Adrenal gland (tissue), 12 donors: ENCODE measurements around the gene AMZ2. TPM values are rescaled to one million over a fixed set of nuclear protein-coding genes. Genes with fewer than 3 reads are reported as not detected.

Source experiments
- DNase-seq, 7 donors: peaks; one replicate each; pipeline ENCODE4 v3.0.0-alpha.2; 2019 to 2020
- H3K27ac ChIP-seq, 5 donors: fragments of 200-600 bp; sonication (generic) in 4 of 5; 1 replicate in 3 of 5; 2 replicates in 2 of 5; pipeline versions ENCODE4 v1.5.1 to v1.8.0; 2016 to 2020; ENCODE audit warnings: mild to moderate bottlenecking in 1 of 5
- H3K27me3 ChIP-seq: fragments of 200-600 bp; 2 replicates; pipeline ENCODE4 v1.8.0; 2021
- H3K36me3 ChIP-seq, 2 donors: fragments of 200-600 bp; replicated peaks in 1 of 2; 1 replicate in 1 of 2; 2 replicates in 1 of 2; pipeline versions ENCODE4 v1.5.1 to v1.8.0; 2018 to 2022
- H3K4me1 ChIP-seq, 2 donors: fragments of 200-600 bp; replicated peaks in 1 of 2; 1 replicate in 1 of 2; 2 replicates in 1 of 2; pipeline versions ENCODE4 v1.5.1 to v1.8.0; 2018 to 2021
- H3K4me3 ChIP-seq, 4 donors: fragments of 200-600 bp; sonication (generic) in 3 of 4; one replicate each; pipeline ENCODE4 v1.5.1; 2016 to 2018
- H3K9me3 ChIP-seq, 3 donors: fragments of 200-600 bp; sonication (generic) in 1 of 3; replicated peaks in 1 of 3; 1 replicate in 2 of 3; 2 replicates in 1 of 3; pipeline versions ENCODE4 v1.5.1 to v1.8.0; 2016 to 2021
- POLR2A ChIP-seq, 2 donors: fragments of 450-650 bp; IDR thresholded peaks; one replicate each; pipeline ENCODE4 v1.6.1; 2017; ENCODE audit warnings: antibody characterized with exemption in 2 of 2, mild to moderate bottlenecking in 2 of 2, moderate library complexity in 1 of 2
- WGBS, 4 donors: extraction: QIAGEN DNeasy Blood & Tissue Kit in 2 of 4; methylation state at CpG; one replicate each; pipeline versions ENCODE4 v1.1.5 to v1.1.7; 2013 to 2017; 5-methylcytosine and 5-hydroxymethylcytosine counted together
- intact Hi-C, 2 donors: fragments of 100-400 bp; cut with DNase I; formaldehyde crosslinking; loops; one replicate each; pipeline versions ENCODE4 v1.14.1 to v1.15.0; 2022 to 2023
- polyA plus RNA-seq, 3 donors: library from polyadenylated mRNA; stranded (reverse); fragments of 200-250 nt in 2 of 3; fragments of 350-450 nt in 1 of 3; fragmentation: Illumina TruSeq in 1 of 3; extraction: RNeasy Lipid Tissue Mini Kit (QIAGEN cat#74804) in 1 of 3; gene quantifications; one replicate each; pipeline ENCODE4 v1.2.3, GENCODE V29; 2013 to 2014
- total RNA-seq, 9 donors: library from RNA; depleted of rRNA in 4 of 9; stranded (reverse); fragments of >200 nt in 4 of 9; fragments of 120-200 nt in 1 of 9; fragmentation: NEBNext Ultra II Directional in 1 of 9; extraction: Animal tissue kit (Norgen Biotek cat#: 25700) in 1 of 9; gene quantifications; one replicate each; pipeline versions ENCODE4 v1.1.0 to v1.2.4, GENCODE V29; 2013 to 2023
- TF ChIP-seq, protein P1 (sequence below), 6 experiments: fragments of 450-650 bp in 4 of 6; fragments of 200-600 bp in 2 of 6; sonication (generic) in 1 of 6; IDR thresholded peaks; 1 replicate in 5 of 6; 2 replicates in 1 of 6; pipeline versions ENCODE4 v1.5.1 to v1.8.0; 2016 to 2021; ENCODE audit warnings: antibody characterized with exemption in 6 of 6, mild to moderate bottlenecking in 2 of 6, moderate library complexity in 1 of 6
- donor health status: healthy with polysubstance abuse.
- donor health status: Bipolar disorder and iron deficiency.
- donor health status: DM: yes; HTN: yes; CAD: no.
- donor health status: DM: no; HTN: no; CAD: no.
- donor health status: DM: no; HTN: no; CAD: no.
- donor health status: DM: yes; HTN: yes; CAD: no.

The AMZ2 gene
- total and polyA plus RNA-seq, 12 donors = 55.5 to 135 (median 83.1) TPM

DNA sequence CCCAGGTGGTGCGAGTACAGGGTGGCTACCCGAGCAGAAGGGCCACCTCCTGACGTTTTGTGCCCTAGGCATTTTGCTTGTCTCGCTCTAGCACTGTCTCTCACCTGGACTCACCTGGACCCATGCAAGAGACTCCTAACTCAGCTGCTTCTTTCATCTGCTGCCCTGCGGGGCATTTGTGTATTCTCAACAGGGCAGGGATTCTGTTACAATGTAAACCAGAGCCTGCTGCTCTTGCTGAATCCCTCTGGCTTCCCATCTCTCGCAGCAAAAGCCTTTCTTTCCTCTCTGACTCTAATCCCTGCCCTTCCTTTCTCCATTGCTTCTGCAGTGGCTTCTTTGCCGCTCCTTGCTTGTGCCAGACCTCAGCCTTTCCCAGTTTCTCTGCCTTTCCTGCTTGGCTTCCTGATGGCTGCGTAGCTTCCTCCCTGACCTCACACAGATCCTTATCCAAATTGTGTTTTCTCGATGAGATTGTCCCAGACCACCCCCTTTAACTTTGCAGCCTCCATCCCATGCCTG lies 53.7 kb downstream of the AMZ2 start:
- TF ChIP-seq, protein P1, sequence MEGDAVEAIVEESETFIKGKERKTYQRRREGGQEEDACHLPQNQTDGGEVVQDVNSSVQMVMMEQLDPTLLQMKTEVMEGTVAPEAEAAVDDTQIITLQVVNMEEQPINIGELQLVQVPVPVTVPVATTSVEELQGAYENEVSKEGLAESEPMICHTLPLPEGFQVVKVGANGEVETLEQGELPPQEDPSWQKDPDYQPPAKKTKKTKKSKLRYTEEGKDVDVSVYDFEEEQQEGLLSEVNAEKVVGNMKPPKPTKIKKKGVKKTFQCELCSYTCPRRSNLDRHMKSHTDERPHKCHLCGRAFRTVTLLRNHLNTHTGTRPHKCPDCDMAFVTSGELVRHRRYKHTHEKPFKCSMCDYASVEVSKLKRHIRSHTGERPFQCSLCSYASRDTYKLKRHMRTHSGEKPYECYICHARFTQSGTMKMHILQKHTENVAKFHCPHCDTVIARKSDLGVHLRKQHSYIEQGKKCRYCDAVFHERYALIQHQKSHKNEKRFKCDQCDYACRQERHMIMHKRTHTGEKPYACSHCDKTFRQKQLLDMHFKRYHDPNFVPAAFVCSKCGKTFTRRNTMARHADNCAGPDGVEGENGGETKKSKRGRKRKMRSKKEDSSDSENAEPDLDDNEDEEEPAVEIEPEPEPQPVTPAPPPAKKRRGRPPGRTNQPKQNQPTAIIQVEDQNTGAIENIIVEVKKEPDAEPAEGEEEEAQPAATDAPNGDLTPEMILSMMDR (IDR thresholded peaks at IDR 0.05) = no peak
- no peak for TF ChIP-seq POLR2A (IDR thresholded peaks at IDR 0.05)
- Histone ChIP-seq H3K27ac (peak overlapping the region in 1 of 5 donors; percentile 52), H3K9me3 (no peaks in the 10 kb centered on the region), H3K4me3 (no peak overlapping the region), H3K27me3 (no peaks in the 10 kb centered on the region), H3K36me3 (no peaks in the 10 kb centered on the region), H3K4me1 (peaks cover 7% of the 10 kb centered on the region in 2 donors)
- intact Hi-C loops = no loop called here
- no peak for DNase-seq
- WGBS, 4 donors = 81 to 86% (median 82%) methylated on average over 9 of the region's 9 CpGs

DNA sequence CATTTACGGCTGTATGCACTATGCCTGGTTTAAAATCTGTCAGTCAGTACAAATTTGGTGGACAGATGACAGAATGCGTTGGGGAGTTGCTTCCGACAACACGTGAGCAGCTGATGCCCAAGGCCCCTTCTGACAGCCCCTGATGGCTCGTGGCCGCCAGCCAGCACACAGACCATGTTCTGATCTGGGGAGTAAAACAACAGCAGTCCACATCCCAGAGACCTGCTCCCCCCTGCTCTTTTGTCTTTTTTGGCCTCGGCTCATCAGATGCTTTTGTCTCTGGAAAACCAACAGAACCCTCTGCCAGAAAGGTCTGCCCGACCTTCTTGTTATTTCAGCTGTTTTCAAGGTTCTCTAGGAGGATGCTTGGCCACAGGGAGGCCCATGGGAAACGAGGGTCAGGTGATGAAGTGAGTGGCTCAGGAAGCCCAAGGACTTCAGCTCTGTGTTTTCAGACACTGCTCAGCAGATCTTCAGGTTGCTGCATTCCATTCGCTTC lies 54.3 kb downstream of the AMZ2 start:
- intact Hi-C loops = no loop called here
- H3K27ac ChIP-seq = peak overlapping the region in 3 of 5 donors; percentile 52 to 65 (median 55)

DNA sequence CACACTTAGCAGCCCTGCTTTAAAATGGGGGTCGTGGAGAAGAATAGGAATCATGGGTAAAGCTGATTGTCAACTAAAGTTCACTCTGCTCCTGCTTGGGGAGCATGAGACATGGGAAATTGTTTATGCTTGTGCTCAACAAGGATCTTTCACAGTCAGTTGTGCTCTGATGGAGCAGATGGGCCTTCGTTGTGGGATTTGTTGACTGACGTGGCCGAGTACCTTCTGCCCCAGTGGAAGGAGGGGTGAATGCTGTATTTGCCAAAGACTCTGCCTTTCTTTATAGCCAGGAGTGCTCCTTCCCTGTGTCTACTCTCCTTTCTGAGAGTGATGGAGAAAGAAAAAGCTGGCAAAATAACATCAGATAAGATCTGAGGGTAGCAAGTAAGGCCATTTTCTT lies 54.8 kb downstream of the AMZ2 start:
- Histone ChIP-seq H3K36me3 (no peaks in the 10 kb centered on the region), H3K4me3 (no peak overlapping the region), H3K27ac (peak overlapping the region in 3 of 5 donors; percentile 52 to 65 (median 55)), H3K9me3 (no peaks in the 10 kb centered on the region), H3K4me1 (peaks cover 7% of the 10 kb centered on the region in 2 donors), H3K27me3 (no peaks in the 10 kb centered on the region)
- intact Hi-C loops = no loop called here
- DNase-seq = no peak
- TF ChIP-seq, protein P1 (IDR thresholded peaks at IDR 0.05) = no peak
- TF ChIP-seq POLR2A (IDR thresholded peaks at IDR 0.05) = no peak
- WGBS, 4 donors = 50 to 73% (median 61%) methylated on average over 4 of the region's 4 CpGs

More for the DNA sequence above, 54.3 kb downstream of the AMZ2 start:
- Histone ChIP-seq H3K4me3 (no peak overlapping the region), H3K27me3 (no peaks in the 10 kb centered on the region), H3K9me3 (no peaks in the 10 kb centered on the region), H3K4me1 (peaks cover 7% of the 10 kb centered on the region in 2 donors), H3K36me3 (no peaks in the 10 kb centered on the region)
- TF ChIP-seq POLR2A (IDR thresholded peaks at IDR 0.05) = no peak
- TF ChIP-seq, protein P1 (IDR thresholded peaks at IDR 0.05) = no peak
- DNase-seq = peak in 6 of 7 donors; percentile 36 to 67 (median 53)
- 38 to 47% (median 39%) methylated on average over 10 of the region's 10 CpGs for WGBS, 4 donors

DNA sequence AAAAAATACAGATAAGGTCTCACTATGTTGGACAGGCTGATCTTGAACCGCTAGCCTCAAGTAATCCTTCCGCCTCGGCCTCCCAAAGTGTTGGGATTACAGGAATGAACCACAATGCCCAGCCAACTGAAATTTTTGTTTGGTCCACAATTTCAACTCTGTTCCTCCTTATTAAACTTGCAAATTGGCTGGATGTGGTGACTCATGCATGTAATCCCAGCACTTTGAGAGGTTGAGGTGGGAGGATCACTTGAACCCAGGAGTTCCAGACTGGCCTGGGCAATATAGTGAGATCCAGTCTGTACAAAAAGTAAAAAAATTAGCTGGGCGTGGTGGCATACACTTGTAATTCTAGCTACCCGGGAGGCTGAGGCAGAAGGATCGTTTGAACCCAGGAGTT lies 56.9 kb downstream of the AMZ2 start:
- 87 to 93% (median 91%) methylated on average over 6 of the region's 6 CpGs for WGBS, 4 donors
- TF ChIP-seq POLR2A (IDR thresholded peaks at IDR 0.05) = no peak
- TF ChIP-seq, protein P1 (IDR thresholded peaks at IDR 0.05) = no peak
- peaks cover 7% of the 10 kb centered on the region in 2 donors for H3K4me1 ChIP-seq

More for the DNA sequence above, 56.9 kb downstream of the AMZ2 start:
- H3K9me3 ChIP-seq = no peaks in the 10 kb centered on the region
- no peak overlapping the region for H3K4me3 ChIP-seq
- DNase-seq = no peak
- H3K27me3 ChIP-seq = no peaks in the 10 kb centered on the region
- H3K36me3 ChIP-seq = no peaks in the 10 kb centered on the region
- peak overlapping the region in 3 of 5 donors; percentile 17 to 70 (median 48) for H3K27ac ChIP-seq
- intact Hi-C loops = no loop called here
